Vagina (tissue), 2 donors: Measurements from ENCODE around the gene AGBL4. TPM values are rescaled to one million over a fixed set of nuclear protein-coding genes. Genes with fewer than 3 reads are reported as not detected.

Experiments used
- DNase-seq, 2 donors: peaks; one replicate each; pipeline ENCODE4 v3.0.0-alpha.2; 2017; ENCODE audit errors: extremely low spot score in 2 of 2
- H3K27ac ChIP-seq: fragments of 200-600 bp; sonication (generic); one replicate; pipeline ENCODE4 v1.5.1; 2019
- H3K27me3 ChIP-seq: fragments of 200-600 bp; sonication (generic); one replicate; pipeline ENCODE4 v1.5.1; 2019
- H3K36me3 ChIP-seq, 2 donors: fragments of 200-600 bp; sonication (generic); one replicate each; pipeline ENCODE4 v1.5.1; 2017 to 2019
- H3K4me1 ChIP-seq: fragments of 200-600 bp; sonication (generic); one replicate; pipeline ENCODE4 v1.5.1; 2019
- H3K4me3 ChIP-seq, 2 donors: fragments of 200-600 bp; sonication (generic); 1 replicate in 1 of 2; 2 replicates in 1 of 2; pipeline ENCODE4 v1.5.1; 2016 to 2019
- H3K9me3 ChIP-seq: fragments of 200-600 bp; sonication (generic); one replicate; pipeline ENCODE4 v1.5.1; 2019
- POLR2A ChIP-seq, 2 donors: fragments of 450-650 bp; IDR thresholded peaks; one replicate each; pipeline ENCODE4 v1.6.1; 2017; ENCODE audit warnings: antibody characterized with exemption in 2 of 2, mild to moderate bottlenecking in 2 of 2, moderate library complexity in 2 of 2
- POLR2AphosphoS5 ChIP-seq, 2 donors: sonication (generic); formaldehyde crosslinking; IDR thresholded peaks; one replicate each; pipeline ENCODE4 v1.9.0; 2017; ENCODE audit warnings: antibody characterized with exemption in 2 of 2, mild to moderate bottlenecking in 2 of 2, low read depth in 1 of 2; ENCODE audit not compliant: insufficient read depth in 1 of 2
- intact Hi-C: fragments of 100-400 bp; cut with DNase I; formaldehyde crosslinking; loops from one replicate; pipeline ENCODE4 v1.15.1; 2023
- total RNA-seq: library from RNA; depleted of rRNA; stranded (reverse); fragments of >200 nt; gene quantifications from one replicate; pipeline ENCODE4 v1.2.3, GENCODE V29; 2016
- TF ChIP-seq, protein P1 (sequence below), 3 experiments: fragments of 450-650 bp in 2 of 3; fragments of 200-600 bp in 1 of 3; sonication (generic) in 1 of 3; IDR thresholded peaks; one replicate each; pipeline ENCODE4 v1.5.1; 2017 to 2019; ENCODE audit warnings: antibody characterized with exemption in 3 of 3, mild to moderate bottlenecking in 2 of 3, moderate library complexity in 2 of 3

The AGBL4 gene
- total RNA-seq, 1 donor from 2014 or later = not detected

GRCh38 chr1:48649880-48650279 is 1373.9 kb downstream of the AGBL4 start:
- no peaks in the 10 kb centered on the region for H3K27me3 ChIP-seq
- H3K36me3 ChIP-seq = no peaks in the 10 kb centered on the region
- H3K4me3 ChIP-seq = no peak overlapping the region
- H3K27ac ChIP-seq = no peak overlapping the region
- TF ChIP-seq, protein P1, sequence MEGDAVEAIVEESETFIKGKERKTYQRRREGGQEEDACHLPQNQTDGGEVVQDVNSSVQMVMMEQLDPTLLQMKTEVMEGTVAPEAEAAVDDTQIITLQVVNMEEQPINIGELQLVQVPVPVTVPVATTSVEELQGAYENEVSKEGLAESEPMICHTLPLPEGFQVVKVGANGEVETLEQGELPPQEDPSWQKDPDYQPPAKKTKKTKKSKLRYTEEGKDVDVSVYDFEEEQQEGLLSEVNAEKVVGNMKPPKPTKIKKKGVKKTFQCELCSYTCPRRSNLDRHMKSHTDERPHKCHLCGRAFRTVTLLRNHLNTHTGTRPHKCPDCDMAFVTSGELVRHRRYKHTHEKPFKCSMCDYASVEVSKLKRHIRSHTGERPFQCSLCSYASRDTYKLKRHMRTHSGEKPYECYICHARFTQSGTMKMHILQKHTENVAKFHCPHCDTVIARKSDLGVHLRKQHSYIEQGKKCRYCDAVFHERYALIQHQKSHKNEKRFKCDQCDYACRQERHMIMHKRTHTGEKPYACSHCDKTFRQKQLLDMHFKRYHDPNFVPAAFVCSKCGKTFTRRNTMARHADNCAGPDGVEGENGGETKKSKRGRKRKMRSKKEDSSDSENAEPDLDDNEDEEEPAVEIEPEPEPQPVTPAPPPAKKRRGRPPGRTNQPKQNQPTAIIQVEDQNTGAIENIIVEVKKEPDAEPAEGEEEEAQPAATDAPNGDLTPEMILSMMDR (IDR thresholded peaks at IDR 0.05) = no peak
- TF ChIP-seq POLR2A (IDR thresholded peaks at IDR 0.05) = no peak
- no peaks in the 10 kb centered on the region for H3K9me3 ChIP-seq
- intact Hi-C loops = no loop called here
- no peak for DNase-seq
- no peaks in the 10 kb centered on the region for H3K4me1 ChIP-seq

GRCh38 chr1:48645883-48646282 is 1377.9 kb downstream of the AGBL4 start:
- H3K36me3 ChIP-seq = no peaks in the 10 kb centered on the region
- DNase-seq = no peak
- H3K27me3 ChIP-seq = no peaks in the 10 kb centered on the region
- intact Hi-C loops = no loop called here
- H3K9me3 ChIP-seq = no peaks in the 10 kb centered on the region
- H3K27ac ChIP-seq = no peak overlapping the region
- H3K4me3 ChIP-seq = no peak overlapping the region
- H3K4me1 ChIP-seq = no peaks in the 10 kb centered on the region
- no peak for TF ChIP-seq POLR2AphosphoS5 (IDR thresholded peaks at IDR 0.05; ENCODE audit: insufficient read depth in 1 of 2, low read depth in 1 of 2)
- TF ChIP-seq, protein P1 (IDR thresholded peaks at IDR 0.05) = no peak
- no peak for TF ChIP-seq POLR2A (IDR thresholded peaks at IDR 0.05)

DNA sequence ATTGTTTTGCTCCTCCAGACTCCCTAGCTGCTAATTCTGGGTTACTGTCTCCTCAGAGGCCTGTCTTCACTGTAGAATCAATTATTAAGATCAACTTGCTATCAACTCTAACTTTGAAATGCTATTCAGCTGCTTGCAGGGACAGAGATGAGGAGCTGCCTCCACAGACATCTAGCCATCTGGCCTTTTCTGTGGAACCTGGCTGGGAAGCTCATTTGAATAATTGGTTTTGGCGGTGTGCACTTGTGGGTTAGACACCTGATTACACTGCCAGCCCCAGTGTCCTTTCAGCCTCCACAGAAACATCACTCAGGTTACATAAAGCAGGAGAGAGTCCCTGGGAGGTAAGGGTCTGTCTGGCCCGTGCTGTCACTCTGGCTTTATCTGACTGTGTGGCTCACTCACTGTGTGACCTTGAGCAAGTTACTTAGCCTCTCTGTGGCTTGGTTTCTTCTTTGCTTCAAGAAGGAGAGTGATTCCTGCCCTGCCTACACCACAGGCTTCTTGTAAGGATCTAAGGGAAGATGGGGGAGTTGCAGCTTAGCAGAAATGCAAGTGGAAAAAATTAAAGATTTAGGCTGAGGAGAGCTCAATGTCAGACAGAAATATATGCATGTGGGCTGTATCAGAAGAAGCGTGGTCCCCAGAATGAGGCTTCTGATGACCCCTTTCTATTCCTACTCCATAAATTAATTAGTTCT is 1378.7 kb downstream of the AGBL4 start:
- H3K27ac ChIP-seq = no peak overlapping the region
- no peaks in the 10 kb centered on the region for H3K9me3 ChIP-seq
- TF ChIP-seq, protein P1 (IDR thresholded peaks at IDR 0.05) = no peak
- TF ChIP-seq POLR2AphosphoS5 (IDR thresholded peaks at IDR 0.05; ENCODE audit: insufficient read depth in 1 of 2, low read depth in 1 of 2) (no peak), POLR2A (IDR thresholded peaks at IDR 0.05) (no peak)
- no peak for DNase-seq
- H3K36me3 ChIP-seq = no peaks in the 10 kb centered on the region
- no peaks in the 10 kb centered on the region for H3K4me1 ChIP-seq
- intact Hi-C loops = no loop called here
- H3K4me3 ChIP-seq = no peak overlapping the region
- H3K27me3 ChIP-seq = no peaks in the 10 kb centered on the region

DNA sequence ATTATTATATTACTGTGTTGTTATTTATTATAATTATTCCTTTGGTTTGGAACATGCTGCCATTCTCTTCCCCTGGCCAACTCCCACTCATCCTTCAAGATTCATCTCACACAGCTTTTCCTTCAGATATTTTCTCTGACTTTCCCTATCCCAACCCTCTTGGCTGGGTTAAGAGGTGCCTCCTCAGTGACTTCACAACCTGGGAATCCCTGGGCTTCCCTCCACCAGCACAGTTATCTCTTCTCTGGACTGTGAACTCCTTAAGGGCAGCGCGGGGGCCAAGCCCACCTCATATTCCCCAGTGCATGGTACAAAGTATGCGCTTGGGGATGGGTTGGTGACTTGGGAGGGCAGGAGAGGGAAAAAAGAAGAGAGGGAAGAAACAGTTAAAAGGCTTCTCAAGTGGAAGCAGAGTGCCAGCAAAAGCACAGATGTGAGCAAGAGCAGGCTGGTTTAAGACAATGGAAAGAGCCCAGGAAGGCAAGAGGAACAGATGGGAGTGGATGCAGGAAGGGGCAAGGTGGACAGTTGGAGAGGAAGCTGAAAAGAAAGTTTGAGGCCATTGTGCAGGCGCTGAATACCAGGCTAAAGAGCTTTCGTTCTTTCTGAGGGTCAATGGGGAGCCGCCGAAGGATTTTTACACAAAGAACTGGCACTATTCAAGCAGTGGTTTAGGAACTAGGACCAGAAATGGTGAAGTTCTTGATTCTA is 1379.4 kb downstream of the AGBL4 start:
- Histone ChIP-seq H3K36me3 (no peaks in the 10 kb centered on the region), H3K4me1 (no peaks in the 10 kb centered on the region), H3K9me3 (no peaks in the 10 kb centered on the region), H3K4me3 (no peak overlapping the region), H3K27ac (no peak overlapping the region), H3K27me3 (no peaks in the 10 kb centered on the region)
- TF ChIP-seq POLR2A (IDR thresholded peaks at IDR 0.05) = no peak
- TF ChIP-seq POLR2AphosphoS5 (IDR thresholded peaks at IDR 0.05; ENCODE audit: insufficient read depth in 1 of 2, low read depth in 1 of 2) = no peak
- TF ChIP-seq, protein P1 (IDR thresholded peaks at IDR 0.05) = no peak
- no peak for DNase-seq
- intact Hi-C loops = no loop called here

- intact Hi-C loops = no loop called here
- Histone ChIP-seq H3K27me3 (no peaks in the 10 kb centered on the region), H3K27ac (no peak overlapping the region), H3K4me3 (no peak overlapping the region), H3K9me3 (no peaks in the 10 kb centered on the region), H3K36me3 (no peaks in the 10 kb centered on the region), H3K4me1 (no peaks in the 10 kb centered on the region)
- no peak for TF ChIP-seq POLR2A (IDR thresholded peaks at IDR 0.05)
- TF ChIP-seq, protein P1 (IDR thresholded peaks at IDR 0.05) = no peak
- no peak for TF ChIP-seq POLR2AphosphoS5 (IDR thresholded peaks at IDR 0.05; ENCODE audit: insufficient read depth in 1 of 2, low read depth in 1 of 2)
- no peak for DNase-seq
Measured at GRCh38 chr1:48643193-48643592, 1380.6 kb downstream of the AGBL4 start.
